Left colon (tissue), 2 donors: ENCODE measurements around the gene ADGRL1. TPM values are rescaled to one million over a fixed set of nuclear protein-coding genes. Genes with fewer than 3 reads are reported as not detected.
"Not testable (repeated sequence)": the region's sequence is repeated elsewhere in the genome, so short reads cannot be mapped to it uniquely, and the experiment has no call there.

Experiments
- ATAC-seq: fragments of 200-7000 bp; cut with Tn5 transposase; one replicate; pipeline ENCODE4 v1.9.1; 2020; ENCODE audit warnings: mild to moderate bottlenecking, moderate library complexity
- DNase-seq, 2 donors: peaks; one replicate each; pipeline ENCODE4 v3.0.0-alpha.2; 2020
- intact Hi-C, 2 donors: fragments of 100-400 bp; cut with DNase I in 1 of 2; cut with micrococcal nuclease in 1 of 2; formaldehyde crosslinking; loops; one replicate each; pipeline versions ENCODE4 v1.11.2 to v1.14.0; 2022; cut with DNase I, micrococcal nuclease
- long read RNA-seq: library from polyadenylated mRNA; unstranded; transcript quantifications from one replicate; pipeline ENCODE4 v2.0.0, GENCODE V29; 2021
- total RNA-seq, 2 donors: library from RNA; stranded (reverse); fragmentation: NEBNext Ultra II Directional; extraction: Animal tissue kit (Norgen Biotek cat#: 25700); gene quantifications; one replicate each; pipeline ENCODE4 v1.2.1, GENCODE V29; 2021
- donor health status: DM: no; HTN: no; CAD: no.
- donor health status: DM: yes; HTN: yes; CAD: no.

ADGRL1 gene
- 10 to 100 TPM; 34.6 to 55.9 TPM for total RNA-seq
- long read RNA-seq, partial matches to known transcripts, result 0 of 11 reads
- long read RNA-seq, other reads (novel, unspliced or antisense), result 11 of 11 reads

DNA sequence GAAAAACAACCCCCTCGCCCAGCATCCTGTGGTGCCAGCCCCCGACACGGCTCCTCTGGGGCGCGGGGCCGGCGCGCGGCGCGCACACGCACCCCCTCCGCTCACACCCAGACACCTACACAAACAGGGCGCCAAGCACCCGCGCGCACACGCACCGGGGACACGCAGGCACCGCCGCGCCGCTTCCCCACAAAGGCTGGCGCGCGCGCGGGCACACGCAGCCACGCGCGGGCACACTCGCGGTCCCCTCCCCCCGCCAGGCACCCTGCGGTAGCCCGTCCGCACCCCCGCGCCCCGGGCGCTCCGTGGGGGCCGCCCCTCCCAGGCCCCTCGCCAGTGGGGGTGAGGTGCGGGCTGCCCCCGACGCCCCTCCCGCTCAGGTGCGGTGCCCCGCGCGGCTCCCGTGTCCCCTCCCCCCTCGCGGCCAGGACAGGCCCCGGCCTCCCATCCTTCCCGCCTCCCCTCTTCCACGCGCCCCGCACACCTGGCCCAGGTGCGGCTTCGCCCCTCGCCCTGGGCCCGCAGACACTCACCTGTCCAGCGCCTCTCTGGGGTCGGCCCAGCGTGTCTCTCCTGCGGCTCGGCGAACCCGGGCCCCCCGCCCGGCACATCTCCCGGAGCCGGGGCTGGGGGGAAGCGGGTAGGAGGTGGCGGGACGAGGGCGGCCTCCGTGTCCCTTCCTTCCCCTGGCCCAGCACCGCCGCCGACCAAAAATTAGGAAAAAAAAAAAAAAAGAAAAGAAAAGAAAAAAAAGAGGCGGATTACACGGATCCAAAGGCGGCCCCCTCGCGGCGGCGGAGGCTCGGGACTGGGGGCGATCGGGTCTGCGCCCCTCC, at the start of gene ADGRL1:
TSS of gene ADGRL1 (minus strand) at position 718 of the 836 bp plus-strand sequence. CDS start 22,567 bp downstream, outside the sequence.
- peak in 1 of 2 donors; percentile 42 for DNase-seq
- not testable (repeated sequence) for ATAC-seq

DNA sequence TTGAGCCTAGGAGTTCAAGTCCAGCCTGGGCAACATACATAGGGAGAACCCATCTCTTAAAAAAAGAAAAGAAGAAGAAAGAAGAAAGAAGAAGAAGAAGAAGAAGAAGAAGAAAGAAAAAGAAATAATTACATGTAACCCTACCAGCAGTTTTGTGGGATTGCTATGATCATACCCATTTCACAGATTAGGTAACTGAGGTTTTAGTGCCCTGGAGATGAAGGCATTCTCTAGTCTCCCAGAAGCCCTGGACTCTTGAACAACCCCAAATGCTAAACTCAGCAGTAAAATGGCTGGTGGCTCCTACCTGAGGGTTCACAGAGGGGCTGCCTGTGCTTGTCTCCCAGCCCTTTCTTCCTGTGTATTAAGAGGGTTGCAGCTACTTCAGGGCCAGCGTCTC, 49.3 kb upstream of the ADGRL1 start:
- intact Hi-C loops, ATAC-seq, DNase-seq: not testable (repeated sequence)

More for the DNA sequence above, at the start of gene ADGRL1:
- intact Hi-C loops, result not testable (repeated sequence)

DNA sequence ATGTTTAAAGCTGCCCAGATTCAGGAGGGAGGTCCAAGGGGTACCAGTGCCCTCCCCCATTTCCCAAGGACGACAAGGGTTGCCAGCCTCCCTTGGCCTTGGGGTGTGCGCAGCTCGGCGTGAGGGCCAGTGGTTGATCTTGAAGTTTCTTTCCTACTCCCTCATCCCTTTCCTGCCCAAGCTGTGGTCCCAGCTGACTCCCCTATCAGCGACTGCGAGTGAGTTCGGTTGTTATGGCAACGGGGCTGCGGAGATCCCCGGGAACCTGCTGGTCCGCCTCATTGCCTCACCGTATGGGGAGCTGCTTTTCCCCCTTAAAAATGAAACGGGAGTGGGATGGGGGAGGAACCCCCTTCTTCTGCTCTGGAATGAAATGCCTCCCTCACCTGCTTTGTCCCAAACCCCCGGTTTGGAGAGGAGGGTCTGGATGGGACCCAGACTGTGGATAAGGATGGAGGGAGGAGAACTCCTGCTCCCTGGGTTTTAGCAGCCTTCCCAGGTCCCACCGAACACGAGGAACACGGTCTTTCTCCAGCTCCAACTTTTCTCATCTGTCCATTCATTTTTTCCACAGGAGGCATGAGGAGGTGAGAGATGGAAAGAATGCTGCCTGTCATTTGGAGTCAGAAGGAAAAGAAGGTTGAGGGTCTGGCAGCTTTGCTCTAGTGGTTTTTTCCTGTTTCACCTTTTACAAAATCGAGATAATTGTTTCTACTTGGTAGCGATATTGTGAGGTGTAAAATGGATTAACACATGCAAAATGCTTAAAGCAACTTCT, 48.0 kb upstream of the ADGRL1 start:
- intact Hi-C loops, DNase-seq, ATAC-seq: not testable (repeated sequence)

DNA sequence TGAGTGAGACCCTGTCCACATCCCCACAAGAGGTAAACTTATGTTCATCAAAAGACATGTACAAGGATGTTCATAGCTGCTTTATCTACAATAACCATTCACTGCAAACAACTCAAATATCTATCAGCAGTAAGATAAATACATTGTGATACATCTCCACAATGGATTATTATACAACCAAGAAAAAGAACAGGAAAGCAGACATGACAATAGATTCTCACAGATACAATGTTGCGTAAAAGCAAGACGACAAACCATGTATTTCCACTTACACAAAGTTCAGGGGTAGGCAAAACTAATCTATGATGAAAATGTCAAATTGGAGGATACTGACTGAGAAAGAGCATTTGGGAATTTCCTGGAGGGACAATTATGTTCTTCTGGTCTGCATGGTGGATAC, 46.2 kb upstream of the ADGRL1 start:
- ATAC-seq, intact Hi-C loops, DNase-seq: not testable (repeated sequence)

DNA sequence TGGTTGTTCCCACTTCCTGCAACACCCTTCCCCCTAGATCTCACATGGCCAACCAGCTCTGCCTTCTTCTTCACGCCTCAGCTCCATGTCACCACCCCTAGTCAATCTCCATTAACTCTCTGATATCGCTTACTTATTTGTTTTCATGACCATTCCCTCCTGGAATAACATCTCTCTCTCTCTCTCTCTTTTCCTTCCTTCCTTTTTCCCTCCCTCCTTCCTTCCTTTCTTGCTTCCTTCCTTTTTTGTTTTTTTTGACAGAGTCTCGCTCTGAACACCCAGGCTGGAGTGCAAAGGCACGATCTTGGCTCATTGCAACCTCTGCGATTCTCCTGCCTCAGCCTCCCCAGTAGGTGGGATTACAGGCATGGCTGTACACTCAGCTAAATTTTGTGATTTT, 44.9 kb upstream of the ADGRL1 start:
- intact Hi-C loops, result no loop called here
- ATAC-seq, result no peak
- no peak for DNase-seq

DNA sequence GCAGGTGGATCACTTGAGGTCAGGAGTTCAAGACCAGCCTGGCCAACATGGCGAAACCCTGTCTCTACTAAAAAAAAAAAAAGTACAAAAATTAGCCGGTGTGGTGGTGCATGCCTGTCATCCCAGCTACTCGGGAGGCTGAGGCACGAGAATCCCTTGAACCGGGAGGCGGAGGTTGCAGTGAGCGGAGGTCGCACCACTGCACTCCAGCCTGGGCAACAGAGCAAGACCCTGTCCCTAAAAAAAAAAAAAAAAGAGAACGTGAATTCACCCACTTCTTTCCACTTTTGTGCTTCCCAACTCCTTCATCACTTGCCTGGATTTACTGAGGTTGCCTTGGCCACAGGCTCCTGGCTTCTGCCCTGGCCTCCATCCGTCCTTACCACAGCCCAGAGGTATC, 44.3 kb upstream of the ADGRL1 start:
- intact Hi-C loops, ATAC-seq, DNase-seq: not testable (repeated sequence)

DNA sequence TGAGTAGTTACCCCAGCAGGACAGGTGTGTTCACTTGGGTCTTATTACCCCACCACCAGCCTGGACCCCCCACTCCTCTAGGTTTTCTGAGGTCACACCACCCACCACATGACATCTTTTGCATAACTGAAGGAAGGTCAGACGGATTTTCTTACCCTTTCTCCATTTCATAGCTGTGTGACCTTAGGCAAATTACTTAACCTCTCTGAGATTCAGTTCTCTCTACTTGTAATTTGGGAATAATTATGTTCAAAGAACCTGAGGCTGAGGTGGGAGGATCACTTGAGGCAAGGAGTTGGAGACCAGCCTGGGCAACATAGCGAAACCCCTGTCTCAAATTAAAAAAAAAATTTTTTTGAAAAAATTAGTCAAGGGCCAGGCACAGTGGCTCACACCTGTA, 43.9 kb upstream of the ADGRL1 start:
- ATAC-seq, intact Hi-C loops, DNase-seq: not testable (repeated sequence)

DNA sequence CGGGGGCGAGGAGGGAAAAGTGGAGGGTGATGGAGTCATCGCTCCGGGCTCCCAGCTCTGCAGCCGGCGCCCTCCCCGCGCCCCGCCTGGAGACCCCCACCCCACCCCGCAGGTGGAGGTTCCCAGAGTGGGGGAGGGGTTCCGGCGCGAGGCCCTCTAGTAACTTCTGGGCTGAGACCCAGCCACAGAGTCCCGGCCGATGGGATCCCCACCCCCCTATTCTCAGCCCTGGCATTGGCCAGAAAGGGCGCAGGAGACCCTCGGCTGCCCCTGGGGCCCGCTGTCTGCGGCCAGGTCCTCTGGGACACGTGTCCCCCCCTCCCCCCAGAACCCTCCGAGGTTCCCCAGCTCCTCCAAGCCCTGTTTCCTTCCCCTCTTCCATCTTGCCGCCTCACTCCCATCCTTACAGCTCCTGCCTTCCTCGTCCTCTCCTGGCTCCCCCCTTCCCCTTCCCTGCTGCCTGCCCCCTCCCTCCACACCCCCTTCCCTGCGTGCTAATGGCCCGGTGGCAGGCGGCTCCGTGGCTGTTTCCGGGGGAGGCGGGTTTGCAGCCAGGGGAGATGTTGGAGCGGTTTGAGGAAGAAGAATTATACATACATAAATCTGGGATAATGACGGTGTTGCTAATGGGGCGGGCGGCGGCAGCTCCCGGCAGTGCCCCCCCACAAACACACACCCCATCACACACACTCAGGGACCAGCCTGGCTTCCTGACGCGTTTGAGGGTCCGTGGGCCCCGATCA, 43.2 kb upstream of the ADGRL1 start:
- ATAC-seq, result peak; percentile 63
- intact Hi-C loops, result not testable (repeated sequence)

DNA sequence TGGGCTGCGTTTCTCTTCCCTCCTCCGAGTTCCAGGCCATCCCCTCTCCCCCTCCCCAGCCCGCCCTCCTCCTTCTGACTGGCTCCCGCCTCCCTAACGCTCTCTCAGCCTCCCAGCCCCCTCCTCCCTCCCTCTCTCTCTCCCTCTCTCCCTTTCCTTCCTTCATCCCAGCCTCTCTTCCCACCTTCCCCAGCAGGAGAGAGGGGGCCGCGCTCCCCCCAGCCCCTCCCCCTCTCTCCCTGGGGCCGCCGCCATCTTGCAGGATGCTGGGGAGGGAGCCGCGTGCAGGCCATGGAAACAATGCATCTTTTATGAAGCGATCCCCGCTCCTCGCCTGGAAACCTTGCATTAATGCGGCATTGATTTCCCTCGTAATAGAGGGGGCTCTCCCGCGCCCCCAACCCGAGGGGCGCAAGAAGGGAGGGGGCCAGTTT, 42.6 kb upstream of the ADGRL1 start:
- DNase-seq, result peak; percentile 42 to 47
- intact Hi-C loops, result no loop called here
- ATAC-seq, result peak; percentile 75

More for the DNA sequence above, 43.2 kb upstream of the ADGRL1 start:
- peak; percentile 30 to 42 for DNase-seq

DNA sequence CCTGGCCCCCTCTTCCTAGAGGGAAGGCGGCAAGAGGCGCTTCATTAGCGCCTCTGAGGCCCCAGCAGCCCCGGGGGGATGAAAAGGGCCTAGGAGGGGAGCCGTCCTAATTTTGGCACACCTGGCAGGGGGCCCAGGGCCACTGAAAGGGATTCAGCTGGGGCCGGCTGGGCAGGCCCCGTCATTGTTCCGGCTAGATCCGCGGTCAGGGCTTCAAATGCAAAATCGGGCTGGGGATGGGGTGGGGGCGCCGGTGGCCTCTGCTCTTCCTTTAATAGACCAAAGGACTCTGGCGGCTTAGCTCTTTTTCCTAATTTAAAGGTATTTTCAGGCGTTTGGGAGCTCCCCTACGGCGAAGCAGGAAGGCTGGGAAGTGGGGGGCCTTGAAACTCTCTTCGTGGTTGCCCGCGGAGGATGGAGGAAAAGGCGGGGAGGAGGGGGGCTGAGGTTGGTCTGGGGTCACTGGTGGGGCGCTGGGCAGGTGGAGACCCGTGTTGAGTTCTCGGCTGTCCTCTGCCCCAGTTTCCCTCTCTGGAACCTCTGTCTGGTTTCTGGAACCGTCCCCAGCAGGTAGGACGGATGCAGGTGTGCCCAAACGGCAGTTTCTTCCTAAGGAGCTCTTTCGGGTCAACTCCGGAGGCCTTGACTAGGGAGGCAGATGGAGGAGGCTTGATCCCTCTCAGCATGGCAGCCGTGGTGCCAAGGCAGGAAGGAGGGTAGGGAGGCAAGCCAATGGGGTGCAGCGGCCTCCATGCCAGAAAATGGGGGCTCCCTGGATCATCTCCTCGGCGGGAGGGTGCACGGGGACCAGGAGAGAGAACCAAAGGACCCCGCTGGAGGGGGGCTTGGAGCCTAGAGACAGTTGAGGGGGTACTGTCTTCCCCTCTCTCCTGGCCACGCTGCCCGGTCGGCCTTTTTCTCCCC, 41.8 kb upstream of the ADGRL1 start:
- intact Hi-C loops, result not testable (repeated sequence)
- peak; percentile 45 for ATAC-seq

DNA sequence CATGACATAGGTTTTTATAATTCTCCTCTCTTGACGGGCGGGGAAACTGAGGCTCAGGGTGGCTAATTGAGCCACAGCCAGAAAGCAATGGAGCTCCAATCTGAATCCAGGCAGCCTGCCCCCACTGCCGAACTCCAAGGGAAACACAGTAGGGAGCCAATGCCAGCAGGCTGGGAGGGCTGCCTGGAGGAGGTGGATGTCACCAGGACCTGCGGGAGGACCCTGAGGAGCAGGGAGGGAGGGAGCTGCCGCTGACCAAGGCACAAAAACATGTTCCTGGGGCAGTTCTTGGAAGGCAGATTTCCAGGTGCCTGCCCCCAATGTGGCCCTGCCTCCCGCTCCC, 41.2 kb upstream of the ADGRL1 start:
- ATAC-seq, intact Hi-C loops, DNase-seq: not testable (repeated sequence)

More for the DNA sequence above, 41.8 kb upstream of the ADGRL1 start:
- peak; percentile 27 to 45 for DNase-seq

DNA sequence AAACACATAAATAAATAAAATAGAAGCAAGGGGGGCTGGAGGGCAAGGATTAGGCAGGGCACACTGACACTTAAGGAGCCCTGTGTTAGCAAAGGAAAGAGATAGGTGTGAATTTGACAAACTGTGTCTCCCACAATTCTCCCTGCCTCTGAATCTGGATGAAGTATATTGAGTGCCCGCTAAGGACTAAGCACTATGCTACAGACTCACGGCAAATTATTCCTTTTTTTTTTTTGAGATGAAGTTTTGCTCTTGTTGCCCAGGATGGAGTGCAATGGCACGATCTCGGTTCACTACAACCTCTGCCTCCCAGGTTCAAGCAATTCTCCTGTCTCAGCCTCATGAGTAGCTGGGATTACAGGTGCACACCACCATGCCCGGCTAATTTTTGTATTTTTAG, 38.4 kb upstream of the ADGRL1 start:
- intact Hi-C loops, DNase-seq, ATAC-seq: not testable (repeated sequence)

DNA sequence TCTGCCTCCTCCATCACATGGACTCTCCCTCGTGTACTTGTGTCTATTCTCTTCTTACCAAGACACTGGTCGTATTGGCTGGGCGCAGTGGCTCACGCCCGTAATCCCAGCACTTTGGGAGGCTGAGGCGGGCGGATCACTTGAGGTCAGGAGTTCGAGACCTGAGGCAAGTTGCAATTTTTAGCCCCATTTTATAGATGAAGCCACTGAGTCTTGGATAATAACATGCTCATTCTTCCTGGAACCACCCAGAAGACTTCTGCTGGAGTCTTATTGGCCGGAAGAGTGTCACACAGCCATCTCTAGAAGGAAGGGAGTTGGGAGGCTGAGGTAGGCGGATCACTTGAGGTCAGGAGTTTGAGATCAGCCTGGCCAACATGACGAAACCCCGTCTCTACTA, 37.7 kb upstream of the ADGRL1 start:
- DNase-seq, ATAC-seq, intact Hi-C loops: not testable (repeated sequence)

DNA sequence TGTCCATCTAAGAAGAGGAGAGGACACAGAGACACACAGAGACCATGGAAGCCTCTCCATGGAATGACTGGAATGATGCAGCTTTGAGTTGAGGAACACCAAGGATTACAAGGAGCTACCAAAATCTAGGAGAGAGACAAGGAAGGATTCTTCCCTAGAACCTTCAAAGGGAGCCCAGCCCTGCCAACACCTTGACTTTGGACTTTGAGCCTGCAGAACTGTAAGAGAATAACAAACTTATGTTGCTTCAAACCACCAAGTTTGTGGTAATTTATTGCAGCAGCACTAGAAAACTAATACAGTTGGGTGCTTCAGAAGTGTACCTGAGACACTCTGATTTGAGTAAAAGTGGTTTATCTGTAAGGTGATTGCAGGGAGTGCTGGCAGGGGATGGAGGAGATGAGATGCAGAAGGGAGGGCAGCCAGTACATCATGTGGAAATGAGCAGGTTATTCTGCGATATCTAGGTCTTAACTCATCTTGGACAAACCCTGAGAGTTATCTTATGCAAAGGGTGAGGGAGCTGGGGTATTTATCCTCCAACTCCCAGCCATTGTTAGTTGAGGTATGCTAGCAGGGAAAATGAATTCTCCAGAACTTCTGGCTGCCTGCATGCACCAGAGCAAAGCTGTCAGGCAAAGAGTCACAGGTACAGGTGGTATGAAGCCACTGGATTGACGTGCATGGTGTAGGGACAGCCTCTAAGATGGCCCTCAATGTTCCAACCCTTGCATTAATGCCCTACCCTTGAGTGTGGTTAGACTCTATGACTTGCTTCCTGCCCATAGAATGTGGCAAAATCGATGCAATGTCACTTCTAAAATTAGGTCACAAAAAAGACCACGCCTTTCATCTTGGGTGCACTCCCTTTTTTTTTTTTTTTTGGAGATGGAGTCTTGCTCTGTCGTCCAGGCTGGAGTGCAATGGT, 31.3 kb upstream of the ADGRL1 start:
- peak in 1 of 2 donors; percentile 12 for DNase-seq
- intact Hi-C loops, result no loop called here
- peak; percentile 76 for ATAC-seq

DNA sequence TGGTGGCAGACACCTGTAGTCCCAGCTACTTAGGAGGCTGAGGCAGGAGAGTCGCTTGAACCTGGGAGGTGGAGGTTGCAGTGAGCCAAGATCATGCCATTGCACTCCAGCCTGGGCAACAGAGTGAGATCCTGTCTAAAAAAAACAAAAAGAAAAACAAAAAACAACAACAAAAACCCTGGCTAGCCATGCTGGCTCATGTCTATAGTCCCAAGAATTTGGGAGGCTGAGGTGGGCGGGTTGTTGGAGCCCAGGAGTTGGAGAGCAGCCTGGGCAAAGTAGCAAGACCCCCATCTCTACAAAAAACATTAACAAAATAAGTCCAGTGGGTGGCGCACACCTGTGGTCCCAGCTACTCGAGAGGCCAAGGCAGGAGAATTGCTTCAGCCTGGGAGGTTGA, 27.0 kb upstream of the ADGRL1 start:
- ATAC-seq, intact Hi-C loops, DNase-seq: not testable (repeated sequence)

DNA sequence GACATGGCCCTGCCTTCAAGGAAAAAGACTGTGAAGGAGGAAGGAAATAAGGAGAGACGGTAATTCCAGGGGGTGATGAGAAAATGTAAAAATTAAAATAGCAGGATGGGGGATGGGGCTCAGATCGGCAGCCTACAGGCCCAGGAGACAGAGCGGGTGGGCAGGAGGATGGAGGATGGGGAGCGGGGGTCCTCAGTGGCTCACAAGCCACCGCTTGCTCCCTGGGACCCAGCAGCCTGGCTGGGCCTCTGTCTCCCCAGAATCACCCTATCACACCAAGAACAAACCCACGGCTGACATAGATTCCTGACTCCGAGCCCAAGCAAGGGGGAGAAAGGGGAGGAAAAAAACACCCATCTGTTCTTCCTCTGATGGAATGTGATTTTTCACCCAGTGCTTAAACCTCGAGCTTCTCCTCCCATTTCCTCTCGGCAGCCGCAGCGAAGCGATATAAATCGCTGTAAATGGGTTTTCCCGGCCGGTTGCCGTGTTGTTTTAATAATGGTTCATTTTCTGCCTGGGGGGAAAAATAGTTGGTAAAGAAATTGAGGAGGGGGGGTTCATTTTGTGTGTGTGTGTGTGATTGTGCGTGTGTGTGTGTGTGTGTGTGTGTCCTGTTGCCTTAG, 22.6 kb upstream of the ADGRL1 start:
- intact Hi-C loops, DNase-seq: not testable (repeated sequence)

More for the DNA sequence above, 22.6 kb upstream of the ADGRL1 start:
- not testable (repeated sequence) for ATAC-seq
